ENCODE results near the gene WFIKKN2.

The WFIKKN2 gene

DNA sequence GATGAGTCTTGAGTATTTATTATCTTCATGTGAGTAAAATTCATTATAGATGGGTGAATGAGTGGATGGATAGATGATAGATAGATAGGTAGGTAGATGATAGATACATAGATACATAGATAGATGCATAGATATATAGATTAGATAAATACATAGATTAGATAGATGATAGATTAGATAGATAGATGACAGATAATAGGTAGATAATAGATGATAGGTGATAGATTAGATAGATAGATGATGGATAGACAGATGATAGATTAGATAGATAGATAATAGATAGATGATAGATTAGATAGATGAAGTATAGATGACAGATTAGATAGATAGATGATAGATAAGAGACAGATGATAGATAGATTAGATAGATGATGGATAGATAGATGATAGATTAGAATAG, 21.8 kb upstream of the WFIKKN2 start:
- no peak for DNase-seq

DNA sequence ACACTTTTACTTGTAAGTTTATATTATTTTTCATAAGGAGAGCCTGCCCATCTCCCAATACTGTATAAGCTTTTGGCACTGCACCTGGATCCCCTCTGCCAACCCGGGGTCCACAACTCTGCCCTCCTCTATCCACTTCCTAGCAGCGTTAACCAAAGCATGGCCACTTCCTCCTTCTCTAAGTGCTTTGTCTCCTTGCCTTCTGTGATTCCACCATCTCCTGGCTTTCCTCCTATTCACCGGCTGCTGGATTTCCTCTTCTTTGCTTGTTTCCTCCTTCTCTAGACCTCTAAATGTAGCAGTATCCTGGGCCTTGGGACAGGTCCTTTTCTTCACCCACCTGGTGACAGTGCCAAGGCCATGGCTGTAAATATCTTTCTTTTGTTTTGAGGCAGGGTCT, 20.0 kb upstream of the WFIKKN2 start:
- DNase-seq = no peak

DNA sequence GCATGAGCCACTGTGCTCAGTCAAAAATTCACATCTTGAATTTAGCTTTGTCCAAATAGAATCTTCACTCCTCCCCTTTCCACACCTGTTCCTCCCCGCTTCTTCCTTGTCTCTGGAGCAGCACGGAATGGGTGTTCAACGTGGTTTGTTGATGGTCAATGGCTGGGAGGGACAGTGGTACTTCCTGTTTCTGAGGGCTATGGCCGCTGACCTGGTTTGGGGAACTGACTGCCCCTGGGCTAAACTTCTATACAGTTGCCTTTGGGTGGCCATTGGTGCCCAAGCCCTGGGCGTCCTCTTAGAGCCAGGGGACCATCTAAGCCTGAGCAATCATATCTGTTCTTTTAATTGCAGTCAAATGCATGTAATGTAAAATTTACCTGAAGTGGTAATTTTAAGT, 19.1 kb upstream of the WFIKKN2 start:
- no peak for DNase-seq

DNA sequence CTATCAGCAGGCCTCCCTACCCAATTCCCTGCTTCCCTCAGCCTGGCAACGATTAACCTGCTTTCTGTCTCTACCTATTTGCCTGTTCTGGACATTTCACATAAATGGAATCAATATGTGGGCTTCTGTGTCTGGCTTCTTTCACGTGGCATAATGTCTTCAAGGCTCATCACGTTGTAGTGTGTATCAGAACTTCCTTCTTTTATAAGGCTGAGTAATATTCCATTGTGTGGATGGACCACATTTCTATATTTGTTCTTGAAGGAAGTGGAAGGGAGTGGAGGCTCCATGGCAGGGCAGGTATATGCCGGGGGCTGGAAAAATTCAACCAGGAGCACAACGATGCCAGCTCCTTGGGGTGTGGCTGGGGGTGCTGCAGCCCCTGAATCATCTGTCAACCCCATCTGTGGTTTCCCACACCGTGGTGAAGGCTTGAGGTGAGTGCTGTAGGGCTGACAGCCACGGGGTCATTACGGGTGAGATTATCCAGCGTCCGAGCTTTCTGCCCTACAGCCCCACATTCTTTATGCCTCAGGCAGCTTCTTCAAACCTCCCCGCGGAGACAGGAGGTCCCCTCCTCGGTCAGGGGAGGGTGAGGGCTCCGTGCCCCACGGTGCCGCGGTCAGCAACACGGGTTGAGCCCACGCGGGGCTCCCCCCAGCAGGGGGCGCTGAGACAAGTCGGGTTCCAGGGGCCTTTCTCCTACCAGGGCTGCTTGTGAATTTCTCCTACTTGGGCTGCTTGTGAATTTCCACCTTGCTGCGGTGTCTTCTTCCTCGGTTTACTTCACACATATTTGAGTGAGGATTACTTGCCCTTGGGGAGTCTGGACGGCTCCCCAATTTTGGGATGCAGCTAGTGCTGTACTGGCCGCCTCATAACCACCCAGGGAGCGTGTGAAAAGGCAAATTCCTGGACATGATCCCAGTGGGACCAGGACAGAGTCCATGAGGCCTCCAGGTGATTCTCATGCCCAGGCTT, 18.3 kb upstream of the WFIKKN2 start:
- DNase-seq = no peak

- no peak for DNase-seq
Observed at GRCh38 chr17:50817838-50818237, 17.5 kb upstream of the WFIKKN2 start.

DNA sequence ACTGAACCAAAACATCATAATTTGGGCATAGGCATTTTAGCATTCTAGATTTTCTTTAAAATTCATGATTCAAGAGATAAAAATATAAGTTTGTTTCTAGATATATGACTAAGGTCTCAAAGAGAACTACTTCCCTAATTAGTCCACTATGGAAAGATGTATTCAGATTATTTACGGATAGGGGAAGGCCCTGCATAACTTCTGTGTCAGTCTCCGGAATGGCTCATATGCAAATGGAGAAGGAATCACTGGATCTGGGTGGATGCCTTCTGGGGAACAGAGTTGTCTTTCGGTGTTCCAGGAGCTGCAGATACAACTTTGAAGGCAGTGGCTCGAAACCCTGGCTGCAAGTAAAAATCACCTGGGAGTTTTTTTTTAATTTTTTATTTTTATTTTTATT, 17.1 kb upstream of the WFIKKN2 start:
- no peak for DNase-seq

- no peak for DNase-seq
Observed at GRCh38 chr17:50818921-50819657, 16.3 kb upstream of the WFIKKN2 start.

- DNase-seq = no peak
Observed at GRCh38 chr17:50820651-50821050, 14.7 kb upstream of the WFIKKN2 start.

- no peak for DNase-seq
Observed at GRCh38 chr17:50822550-50822949, 12.8 kb upstream of the WFIKKN2 start.

DNA sequence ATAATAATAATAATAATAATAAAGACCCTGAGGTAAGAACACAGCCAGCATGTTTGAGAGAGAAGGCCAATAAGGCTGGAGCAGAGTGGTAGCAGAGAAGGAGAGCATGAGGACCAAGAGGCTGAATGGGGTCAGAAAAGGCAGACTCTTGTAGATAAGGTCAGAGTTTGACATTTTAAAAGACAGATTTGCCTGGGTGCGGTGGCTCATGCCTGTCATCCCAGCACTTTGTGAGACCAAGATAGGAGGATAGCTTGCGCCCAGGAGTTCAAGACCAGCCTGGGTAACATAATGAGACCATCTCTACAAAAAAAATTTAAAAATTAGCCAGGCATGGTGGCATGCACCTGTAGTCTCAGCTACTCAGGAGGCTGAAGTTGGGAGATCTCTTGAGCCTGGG, 11.0 kb upstream of the WFIKKN2 start:
- no peak for DNase-seq

DNA sequence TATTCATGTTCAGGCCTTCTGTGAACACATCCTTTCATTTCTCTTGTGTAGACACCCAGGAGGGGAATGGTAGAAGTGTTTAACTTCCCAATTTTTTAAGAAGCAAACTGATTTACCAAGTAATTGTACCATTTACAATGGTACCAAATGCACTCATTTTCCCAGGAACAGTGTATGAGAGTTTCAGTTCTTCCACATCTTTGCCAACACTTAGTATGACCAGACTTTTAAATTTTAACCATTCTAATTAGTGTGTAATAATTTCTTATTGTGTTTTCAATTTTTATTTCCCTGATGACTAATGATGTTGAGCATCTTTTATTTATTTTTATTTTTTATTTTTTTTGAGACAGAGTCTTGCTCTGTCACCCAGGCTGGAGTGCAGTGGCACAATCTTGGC, 10.2 kb upstream of the WFIKKN2 start:
- no peak for DNase-seq

- no peak for DNase-seq
Observed at GRCh38 chr17:50828508-50829170, 6.7 kb upstream of the WFIKKN2 start.

GRCh38 chr17:50829332-50829731, 6.1 kb upstream of the WFIKKN2 start:
- no peak for DNase-seq

DNA sequence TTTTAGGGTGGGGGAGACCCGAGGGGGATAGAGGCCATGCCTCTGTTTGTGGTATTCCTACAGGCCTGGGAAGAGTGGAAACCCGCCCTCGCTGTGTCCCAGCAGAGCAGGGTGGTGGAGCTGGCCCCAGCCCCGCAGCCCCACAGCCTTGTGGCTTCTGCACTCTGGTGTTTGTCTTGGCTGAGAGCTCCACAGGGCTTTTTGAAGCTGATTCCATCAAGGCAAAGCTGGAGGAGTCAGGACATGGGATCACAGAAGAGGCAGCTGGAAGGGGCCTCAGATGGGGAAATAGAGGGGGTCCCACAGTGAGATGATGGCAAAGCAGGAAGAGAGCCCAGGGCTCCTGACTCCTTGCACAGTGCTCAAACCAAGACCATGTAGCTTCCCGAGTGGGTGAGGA, 5.0 kb upstream of the WFIKKN2 start:
- no peak for DNase-seq

DNA sequence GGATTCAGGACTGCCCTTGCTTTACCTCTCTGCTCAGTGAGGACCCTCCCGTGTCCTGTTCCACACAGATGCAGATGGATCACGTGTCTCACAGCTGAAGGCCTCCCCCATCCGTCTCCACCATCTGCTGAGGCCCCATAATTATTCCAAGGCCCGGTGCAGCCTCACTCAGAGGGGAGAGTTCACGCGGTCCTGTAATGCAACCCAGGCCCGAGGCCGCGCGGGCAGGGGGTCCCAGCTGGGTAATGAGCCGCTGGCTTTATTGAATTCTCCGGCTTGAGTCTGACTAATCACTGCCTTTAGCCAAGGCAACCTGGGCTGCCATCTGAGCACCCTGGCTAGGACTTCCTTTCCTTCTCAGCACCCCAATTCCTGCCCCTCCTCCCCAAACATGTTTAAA, 4.4 kb upstream of the WFIKKN2 start:
- DNase-seq = no peak

DNA sequence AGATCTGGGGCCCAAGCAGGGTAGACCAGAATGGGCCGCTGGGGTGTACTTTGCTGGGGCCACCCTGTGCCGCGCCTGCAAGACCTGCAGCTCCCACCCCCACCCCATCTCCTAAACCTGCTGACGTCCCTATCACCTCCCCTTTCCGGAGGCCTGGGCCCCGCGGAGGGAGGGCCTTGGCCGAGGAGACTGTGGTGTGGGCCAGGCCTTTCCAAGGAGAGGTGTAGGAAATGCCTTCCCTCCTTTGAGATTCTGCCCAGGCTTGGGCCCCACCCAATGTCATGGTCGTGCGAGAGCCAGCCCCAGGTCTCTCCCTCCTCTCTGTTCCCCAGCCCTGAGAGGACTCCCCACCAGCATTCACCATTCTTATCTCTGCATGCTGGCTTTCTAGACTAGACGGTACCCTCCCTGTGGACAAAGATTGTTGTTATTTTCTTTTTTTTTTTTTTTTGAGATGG, 3.9 kb upstream of the WFIKKN2 start:
- no peak for DNase-seq

GRCh38 chr17:50832267-50832863, 3.0 kb upstream of the WFIKKN2 start:
- no peak for DNase-seq

DNA sequence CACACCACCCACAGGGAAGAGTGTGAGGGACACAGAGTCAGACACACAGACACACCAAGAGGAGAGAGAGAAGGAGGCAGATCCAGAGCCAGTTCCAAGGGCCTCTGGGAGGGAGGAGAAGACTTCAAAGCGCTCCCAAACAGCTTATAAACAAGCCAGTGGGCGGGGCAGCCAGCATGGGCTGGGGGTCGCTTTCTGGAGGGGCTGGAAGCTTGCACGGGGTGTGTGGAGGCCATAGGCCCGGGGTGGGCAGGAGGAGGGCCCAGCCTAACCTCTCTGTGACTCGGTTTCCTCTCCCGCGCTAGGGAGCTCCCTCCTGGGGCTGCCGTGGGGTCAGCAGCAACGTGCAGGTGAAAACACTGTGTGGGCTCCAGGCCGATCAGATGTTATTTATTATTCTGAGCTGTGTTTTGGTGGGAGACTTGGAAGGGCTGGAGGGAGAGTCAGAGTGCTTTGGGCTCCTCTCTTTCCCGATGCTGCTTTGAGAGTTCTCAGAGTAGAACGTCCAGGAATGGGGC, 2.5 kb upstream of the WFIKKN2 start:
- no peak for DNase-seq

- DNase-seq = no peak
Observed at GRCh38 chr17:50833510-50834428, 1.6 kb upstream of the WFIKKN2 start.

DNA sequence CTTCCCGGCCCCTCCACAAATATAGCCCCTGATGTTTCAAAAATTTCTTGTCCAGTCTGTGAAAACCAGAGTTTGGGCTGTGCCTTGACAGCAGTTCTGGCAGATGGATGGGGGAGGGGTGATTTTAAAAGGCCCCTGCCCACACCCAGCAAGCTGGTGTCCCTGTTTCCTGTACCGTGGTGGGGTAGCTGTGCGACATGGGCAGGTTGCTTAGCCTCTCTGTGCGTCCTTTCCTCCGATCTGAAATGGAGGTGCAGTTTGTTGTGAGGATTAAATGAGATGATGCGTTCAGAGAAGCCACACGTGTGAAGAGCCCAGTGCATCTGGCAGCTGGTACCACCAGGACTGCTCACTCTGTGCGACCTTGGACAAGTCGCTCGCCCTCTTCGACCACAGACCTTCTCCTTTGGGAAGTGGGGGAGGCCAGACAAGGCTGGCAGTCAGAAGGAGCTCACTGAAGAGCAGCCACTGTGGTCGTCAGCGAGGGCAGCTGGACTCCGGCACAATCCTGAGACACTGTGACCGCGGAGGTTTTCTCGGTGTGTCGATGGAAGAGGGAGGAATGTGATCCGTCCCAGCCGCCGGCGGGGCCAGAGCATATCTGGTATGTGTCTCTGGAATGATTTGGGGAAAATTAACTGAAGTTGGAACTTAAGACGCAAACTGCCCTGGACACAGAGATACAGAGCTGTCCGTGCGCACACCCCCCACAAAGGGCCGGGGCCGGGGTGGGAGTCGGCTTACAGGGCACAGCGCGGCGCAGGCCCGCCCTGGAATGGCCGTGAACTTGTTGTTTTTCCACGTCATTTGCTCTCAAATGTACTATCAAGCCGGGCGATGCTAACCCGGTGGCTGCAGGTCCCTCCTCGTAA, 721 bp upstream of the WFIKKN2 start:
- DNase-seq = no peak

GRCh38 chr17:50836826-50837225, 1.4 kb downstream of the WFIKKN2 start:
- DNase-seq = no peak
